Neural progenitor cell (in vitro differentiated cells): Measurements from ENCODE around the gene PRRT1B. TPM values are rescaled to one million over a fixed set of nuclear protein-coding genes. Genes with fewer than 3 reads are reported as not detected.

Source experiments
- DNase-seq: peaks from one replicate; pipeline ENCODE4 v3.0.0-alpha.2; 2016; ENCODE audit warnings: low spot score
- H2AFZ ChIP-seq: fragments of 200-600 bp; sonication (generic); replicated peaks from 2 replicates; pipeline ENCODE4 v1.6.1; 2016; ENCODE audit warnings: antibody characterized with exemption
- H3F3A ChIP-seq: fragments of 200-600 bp; sonication (generic); 2 replicates; pipeline ENCODE4 v1.6.1; 2016; ENCODE audit warnings: antibody characterized with exemption, low read depth
- H3K27ac ChIP-seq: fragments of 200-600 bp; sonication (generic); 2 replicates; pipeline ENCODE4 v1.5.1; 2016; ENCODE audit warnings: mild to moderate bottlenecking
- H3K27me3 ChIP-seq: fragments of 200-600 bp; sonication (generic); 2 replicates; pipeline ENCODE4 v1.6.1; 2016; ENCODE audit warnings: mild to moderate bottlenecking, moderate library complexity
- H3K36me3 ChIP-seq: fragments of 200-600 bp; sonication (generic); 2 replicates; pipeline ENCODE4 v1.5.1; 2016
- H3K4me1 ChIP-seq: fragments of 200-600 bp; sonication (generic); 2 replicates; pipeline ENCODE4 v1.6.1; 2016; ENCODE audit warnings: mixed run types
- H3K4me2 ChIP-seq: fragments of 200-600 bp; sonication (generic); 2 replicates; pipeline ENCODE4 v1.6.1; 2016
- H3K4me3 ChIP-seq: fragments of 200-600 bp; sonication (generic); 2 replicates; pipeline ENCODE4 v1.5.1; 2016
- H3K79me2 ChIP-seq: fragments of 200-600 bp; sonication (generic); 2 replicates; pipeline ENCODE4 v1.6.1; 2016; ENCODE audit warnings: low read depth
- H3K9ac ChIP-seq: fragments of 200-600 bp; sonication (generic); 2 replicates; pipeline ENCODE4 v1.6.1; 2016
- H3K9me3 ChIP-seq: fragments of 200-600 bp; sonication (generic); 2 replicates; pipeline ENCODE4 v1.5.1; 2016; ENCODE audit warnings: low read depth
- H4K20me1 ChIP-seq: fragments of 200-600 bp; sonication (generic); 2 replicates; pipeline ENCODE4 v1.6.1; 2016; ENCODE audit warnings: low read depth
- H3K27ac Mint-ChIP-seq: 3 replicates; pipeline ENCODE4 v1.8.0; 2021; ENCODE audit warnings: mixed read lengths
- H3K27me3 Mint-ChIP-seq: 2 replicates; pipeline ENCODE4 v1.8.0; 2022; ENCODE audit warnings: low read depth, mild to moderate bottlenecking, inconsistent platforms, moderate library complexity, mixed read lengths; ENCODE audit not compliant: insufficient read depth
- H3K36me3 Mint-ChIP-seq: 3 replicates; pipeline ENCODE4 v1.8.0; 2021; ENCODE audit warnings: mixed read lengths
- H3K4me1 Mint-ChIP-seq: 3 replicates; pipeline ENCODE4 v1.8.0; 2021; ENCODE audit warnings: mixed read lengths
- H3K4me3 Mint-ChIP-seq: 3 replicates; pipeline ENCODE4 v1.8.0; 2021; ENCODE audit warnings: mild to moderate bottlenecking, moderate library complexity, mixed read lengths
- H3K9me3 Mint-ChIP-seq: 3 replicates; pipeline ENCODE4 v1.8.0; 2020; ENCODE audit warnings: mixed read lengths
- CTCF ChIP-seq: fragments of 200-600 bp; sonication (generic); IDR thresholded peaks from 2 replicates; pipeline ENCODE4 v1.5.1; 2017; ENCODE audit warnings: antibody characterized with exemption, mild to moderate bottlenecking
- EZH2 ChIP-seq: fragments of 200-600 bp; sonication (generic); IDR thresholded peaks from 2 replicates; pipeline ENCODE4 v1.6.1; 2017; ENCODE audit warnings: antibody characterized with exemption, mild to moderate bottlenecking, moderate library complexity
- EZH2phosphoT487 ChIP-seq: fragments of 200-600 bp; sonication (generic); IDR thresholded peaks from 2 replicates; pipeline ENCODE4 v1.6.1; 2017; ENCODE audit warnings: antibody characterized with exemption
- total RNA-seq: library from RNA; depleted of rRNA; stranded (reverse); fragments of >200 nt; gene quantifications from 2 replicates; pipeline ENCODE4 v1.2.3, GENCODE V29; 2015; ENCODE audit warnings: low replicate concordance

Gene PRRT1B
- total RNA-seq, 1 donor from 2014 or later: not detected

GRCh38 chr9:131593091-131593820 is 47.9 kb downstream of the PRRT1B start:
- Histone ChIP-seq H3K9ac (no peak overlapping the region), H3F3A (no peaks in the 10 kb centered on the region), H4K20me1 (no peaks in the 10 kb centered on the region), H3K9me3 (no peaks in the 10 kb centered on the region), H3K4me3 (no peak overlapping the region), H3K27ac (no peak overlapping the region), H3K79me2 (no peaks in the 10 kb centered on the region), H3K4me1 (no peaks in the 10 kb centered on the region), H3K27me3 (no peaks in the 10 kb centered on the region), H3K36me3 (no peaks in the 10 kb centered on the region), H2AFZ (no peak overlapping the region), H3K4me2 (no peak overlapping the region)
- TF ChIP-seq CTCF: no peak
- Mint-ChIP-seq H3K9me3 (no peaks in the 10 kb centered on the region), H3K4me1 (no peaks in the 10 kb centered on the region), H3K27ac (no peak overlapping the region), H3K36me3 (peaks cover 18% of the 10 kb centered on the region), H3K27me3 (peaks cover 5% of the 10 kb centered on the region), H3K4me3 (no peak overlapping the region)
- DNase-seq: no peak

- Histone ChIP-seq H3K9me3 (no peaks in the 10 kb centered on the region), H3F3A (no peaks in the 10 kb centered on the region), H3K9ac (no peak overlapping the region), H3K27me3 (no peaks in the 10 kb centered on the region), H3K4me2 (no peak overlapping the region), H3K4me3 (no peak overlapping the region), H3K79me2 (no peaks in the 10 kb centered on the region), H4K20me1 (no peaks in the 10 kb centered on the region), H3K36me3 (no peaks in the 10 kb centered on the region), H3K27ac (no peak overlapping the region), H3K4me1 (no peaks in the 10 kb centered on the region), H2AFZ (no peak overlapping the region)
- peaks cover 5% of the 10 kb centered on the region for H3K27me3 Mint-ChIP-seq
- no peaks in the 10 kb centered on the region for H3K4me1 Mint-ChIP-seq
- H3K9me3 Mint-ChIP-seq: no peaks in the 10 kb centered on the region
- no peak for DNase-seq
- H3K36me3 Mint-ChIP-seq: peaks cover 15% of the 10 kb centered on the region
- H3K4me3 Mint-ChIP-seq: no peak overlapping the region
- no peak for TF ChIP-seq EZH2phosphoT487
- TF ChIP-seq EZH2: no peak
- no peak for TF ChIP-seq CTCF
- no peak overlapping the region for H3K27ac Mint-ChIP-seq
Measured at GRCh38 chr9:131593936-131594665, 48.8 kb downstream of the PRRT1B start.

GRCh38 chr9:131594906-131595665 is 49.8 kb downstream of the PRRT1B start:
- no peak for DNase-seq
- Mint-ChIP-seq H3K4me3 (no peak overlapping the region), H3K27me3 (no peaks in the 10 kb centered on the region), H3K9me3 (no peaks in the 10 kb centered on the region), H3K4me1 (no peaks in the 10 kb centered on the region), H3K36me3 (peaks cover 17% of the 10 kb centered on the region), H3K27ac (no peak overlapping the region)
- Histone ChIP-seq H3K27ac (no peak overlapping the region), H2AFZ (no peak overlapping the region), H3K36me3 (no peaks in the 10 kb centered on the region), H3K4me3 (no peak overlapping the region), H3K79me2 (no peaks in the 10 kb centered on the region), H3F3A (no peaks in the 10 kb centered on the region), H3K4me2 (no peak overlapping the region), H3K9ac (no peak overlapping the region), H3K27me3 (no peaks in the 10 kb centered on the region), H3K4me1 (no peaks in the 10 kb centered on the region), H4K20me1 (no peaks in the 10 kb centered on the region), H3K9me3 (no peaks in the 10 kb centered on the region)
- no peak for TF ChIP-seq EZH2
